H1 (cell line): ENCODE data around the gene HNRNPA1. TPM values are rescaled to one million over a fixed set of nuclear protein-coding genes. Genes with fewer than 3 reads are reported as not detected.
A peak's percentile ranks its signal among the peaks of the same experiment; 100 is the strongest.

Source experiments
- CTCF ChIA-PET: fragments of 300-600 bp; sonication (Branson Sonifier 250); formaldehyde crosslinking; loops from one replicate; lab custom pipeline; 2021; ENCODE audit not compliant: partially characterized antibody; lab: Charles Lee
- POLR2A ChIA-PET: fragments of 300-600 bp; sonication (Branson Sonifier 250); formaldehyde crosslinking; loops from one replicate; lab custom pipeline; 2021; ENCODE audit warnings: inconsistent platforms; ENCODE audit not compliant: partially characterized antibody; lab: Charles Lee
- DNase-seq, 2 experiments: peaks; one replicate each; pipeline versions ENCODE4 v3.0.0 to v3.0.0-alpha.2; 2010 to 2022; ENCODE audit warnings: low spot score in 2 of 2, low read depth in 1 of 2, mixed read lengths in 1 of 2
- FAIRE-seq: peaks from 2 replicates; lab custom pipeline; 2011; peaks lifted over from hg19 to GRCh38; lab: Jason Lieb, UNC
- H2AFZ ChIP-seq: 2 replicates; pipeline ENCODE4 v1.8.1; 2012; ENCODE audit warnings: low read length, inconsistent platforms
- H2AK5ac ChIP-seq: 2 replicates; pipeline ENCODE4 v1.6.1; 2013; ENCODE audit warnings: low read depth, low read length
- H2BK120ac ChIP-seq: replicated peaks from 2 replicates; pipeline ENCODE3; 2013; ENCODE audit warnings: low read depth, low read length, inconsistent platforms
- H2BK12ac ChIP-seq: 2 replicates; pipeline ENCODE4 v1.6.1; 2013; ENCODE audit warnings: low read depth, low read length
- H2BK15ac ChIP-seq: 2 replicates; pipeline ENCODE4 v1.6.1; 2013; ENCODE audit warnings: low read length
- H2BK20ac ChIP-seq: 2 replicates; pipeline ENCODE4 v1.6.1; 2013; ENCODE audit warnings: low read length
- H2BK5ac ChIP-seq: 2 replicates; pipeline ENCODE4 v1.6.1; 2013; ENCODE audit warnings: low read depth, low read length
- H3K14ac ChIP-seq: 2 replicates; pipeline ENCODE4 v1.6.1; 2013; ENCODE audit warnings: inconsistent platforms; ENCODE audit not compliant: insufficient read length
- H3K18ac ChIP-seq: 2 replicates; pipeline ENCODE4 v1.6.1; 2013; ENCODE audit warnings: low read length; ENCODE audit errors: extremely low read depth
- H3K23ac ChIP-seq: 2 replicates; pipeline ENCODE4 v1.6.1; 2013; ENCODE audit warnings: inconsistent platforms; ENCODE audit not compliant: insufficient read length
- H3K23me2 ChIP-seq: 2 replicates; pipeline ENCODE4 v1.6.1; 2013; ENCODE audit warnings: low read depth, low read length
- H3K27ac ChIP-seq: 2 replicates; pipeline ENCODE4 v1.6.1; 2011; ENCODE audit warnings: low read depth, low read length, inconsistent platforms
- H3K27me3 ChIP-seq, 4 experiments: replicated peaks in 1 of 4; 1 replicate in 1 of 4; 2 replicates in 3 of 4; pipeline versions ENCODE4 v1.6.1 to v1.8.1; 2011 to 2013; ENCODE audit warnings: low read length in 3 of 4, mild to moderate bottlenecking in 3 of 4, inconsistent platforms in 2 of 4, mixed read lengths in 2 of 4, moderate library complexity in 1 of 4; ENCODE audit not compliant: control insufficient read depth in 3 of 4, insufficient read depth in 3 of 4; ENCODE audit errors: extremely low read depth in 1 of 4
- H3K36me3 ChIP-seq, 4 experiments: 2 replicates each; pipeline versions ENCODE4 v1.6.1 to v1.8.1; 2011 to 2013; ENCODE audit warnings: mild to moderate bottlenecking in 4 of 4, low read length in 3 of 4, moderate library complexity in 2 of 4, control low read depth in 1 of 4, inconsistent platforms in 1 of 4; ENCODE audit not compliant: insufficient read depth in 4 of 4, control insufficient read depth in 2 of 4
- H3K4ac ChIP-seq: replicated peaks from 2 replicates; pipeline ENCODE3; 2013; ENCODE audit warnings: low read length, low read depth, mixed read lengths, inconsistent platforms; ENCODE audit not compliant: insufficient read length
- H3K4me1 ChIP-seq, 4 experiments: replicated peaks in 1 of 4; 1 replicate in 1 of 4; 2 replicates in 3 of 4; pipeline versions ENCODE4 v1.6.1 to v1.8.1; 2011 to 2013; ENCODE audit warnings: low read length in 3 of 4, inconsistent platforms in 2 of 4, mixed read lengths in 1 of 4; ENCODE audit not compliant: insufficient read depth in 4 of 4, control insufficient read depth in 3 of 4
- H3K4me2 ChIP-seq, 2 experiments: 2 replicates each; pipeline versions ENCODE4 v1.6.1 to v1.8.1; 2011 to 2013; ENCODE audit warnings: low read depth in 2 of 2, low read length in 2 of 2, control low read depth in 1 of 2, inconsistent platforms in 1 of 2, mild to moderate bottlenecking in 1 of 2; ENCODE audit not compliant: insufficient read depth in 1 of 2
- H3K4me3 ChIP-seq, 4 experiments: fragments of 200-600, 300-600 bp in 1 of 4; sonication (generic), shearing (Covaris generic), sonication (Bioruptor Twin) in 1 of 4; 2 replicates each; pipeline versions ENCODE4 v1.5.1 to v1.8.1; 2011 to 2016; ENCODE audit warnings: low read length in 4 of 4, low read depth in 3 of 4, control low read depth in 2 of 4, inconsistent platforms in 2 of 4, mild to moderate bottlenecking in 2 of 4, mixed read lengths in 1 of 4, moderate library complexity in 1 of 4; ENCODE audit not compliant: insufficient read depth in 2 of 4; ENCODE audit errors: extremely low read depth in 1 of 4
- H3K56ac ChIP-seq: replicated peaks from 2 replicates; pipeline ENCODE3; 2013; ENCODE audit warnings: low read depth, mild to moderate bottlenecking, mixed read lengths, low read length, inconsistent platforms; ENCODE audit not compliant: insufficient read length
- H3K79me1 ChIP-seq: 2 replicates; pipeline ENCODE4 v1.6.1; 2013; ENCODE audit warnings: low read depth, low read length, control low read depth
- H3K79me2 ChIP-seq, 2 experiments: 2 replicates each; pipeline versions ENCODE4 v1.6.1 to v1.8.1; 2012 to 2013; ENCODE audit warnings: low read length in 2 of 2, mild to moderate bottlenecking in 2 of 2, inconsistent platforms in 1 of 2; ENCODE audit not compliant: insufficient read depth in 2 of 2, control insufficient read depth in 1 of 2
- H3K9ac ChIP-seq, 4 experiments: replicated peaks in 1 of 4; 1 replicate in 1 of 4; 2 replicates in 3 of 4; pipeline versions ENCODE4 v1.6.1 to v1.8.1; 2011 to 2013; ENCODE audit warnings: low read depth in 3 of 4, low read length in 3 of 4, control low read depth in 2 of 4, mild to moderate bottlenecking in 2 of 4, moderate library complexity in 2 of 4, inconsistent platforms in 1 of 4; ENCODE audit errors: extremely low read depth in 1 of 4
- H3K9me3 ChIP-seq, 2 experiments: 2 replicates each; pipeline versions ENCODE4 v1.6.1 to v1.8.1; 2012 to 2013; ENCODE audit warnings: mild to moderate bottlenecking in 2 of 2, moderate library complexity in 2 of 2, control low read depth in 1 of 2, inconsistent platforms in 1 of 2, low read depth in 1 of 2, low read length in 1 of 2, mixed read lengths in 1 of 2; ENCODE audit not compliant: insufficient read depth in 2 of 2
- H4K20me1 ChIP-seq, 2 experiments: replicated peaks in 1 of 2; 2 replicates each; pipeline versions ENCODE3 to v1.8.1; 2011 to 2013; ENCODE audit warnings: inconsistent platforms in 2 of 2, low read length in 2 of 2, mild to moderate bottlenecking in 1 of 2; ENCODE audit not compliant: insufficient read depth in 2 of 2, control insufficient read depth in 1 of 2
- H4K5ac ChIP-seq: 2 replicates; pipeline ENCODE4 v1.6.1; 2013; ENCODE audit warnings: low read length, low read depth, mixed read lengths, inconsistent platforms; ENCODE audit not compliant: insufficient read length
- H4K8ac ChIP-seq: 2 replicates; pipeline ENCODE4 v1.8.0; 2013; ENCODE audit warnings: mild to moderate bottlenecking, moderate library complexity, low read length, inconsistent platforms; ENCODE audit not compliant: insufficient read depth; ENCODE audit errors: extremely low read depth
- H4K91ac ChIP-seq: replicated peaks from 2 replicates; pipeline ENCODE3; 2013; ENCODE audit warnings: low read length, mixed read lengths, inconsistent platforms; ENCODE audit not compliant: insufficient read length
- CTCF ChIP-seq, 3 experiments: IDR thresholded peaks; 1 replicate in 2 of 3; 2 replicates in 1 of 3; pipeline versions ENCODE4 v1.5.1 to v1.6.1; 2011; ENCODE audit warnings: low read length in 3 of 3, mild to moderate bottlenecking in 3 of 3, inconsistent platforms in 2 of 3, low read depth in 1 of 3, moderate library complexity in 1 of 3; ENCODE audit not compliant: insufficient read depth in 1 of 3; ENCODE audit errors: control extremely low read depth in 1 of 3
- NRF1 ChIP-seq: IDR thresholded peaks from 2 replicates; pipeline ENCODE4 v1.6.1; 2011; ENCODE audit warnings: mild to moderate bottlenecking, low read depth, low read length, improper control_type of control experiment
- TEAD4 ChIP-seq: IDR thresholded peaks from 2 replicates; pipeline ENCODE4 v1.6.1; 2012; ENCODE audit warnings: low read depth, low read length, inconsistent platforms, mixed read lengths
- WGBS, 2 experiments: shearing (Covaris generic) in 1 of 2; methylation state at CpG; one replicate each; pipeline versions ENCODE4 v1.1.6 to v1.1.7; 2013 to 2015; ENCODE audit warnings: low lambda C conversion rate in 2 of 2, mixed read lengths in 2 of 2, inconsistent platforms in 1 of 2, low coverage in 1 of 2, missing lambda C conversion rate in 1 of 2; ENCODE audit not compliant: insufficient replicate concordance in 2 of 2, insufficient coverage in 1 of 2, insufficient read length in 1 of 2; ENCODE audit errors: extremely low coverage in 1 of 2, missing lambda C conversion rate in 1 of 2; 5-methylcytosine and 5-hydroxymethylcytosine counted together
- polyA plus RNA-seq, 7 experiments: library from polyadenylated mRNA; depleted of rRNA in 3 of 7; stranded (reverse) in 5 of 7; unstranded in 2 of 7; fragments of >200 nt in 5 of 7; fragments of 200-250 nt in 2 of 7; gene quantifications; 1 replicate in 5 of 7; 2 replicates in 1 of 7; 4 replicates in 1 of 7; pipeline versions ENCODE4 v1.2.1 to v1.2.3, GENCODE V29; 2011 to 2013; ENCODE audit warnings: missing spikeins in 2 of 7, mixed read lengths in 2 of 7
- total RNA-seq: library from RNA; stranded (reverse); fragmentation: NEBNext Ultra II Directional; extraction: Animal tissue kit (Norgen Biotek cat#: 25700); gene quantifications from 2 replicates; pipeline ENCODE4 v1.2.1, GENCODE V29; 2021

HNRNPA1 gene
- total and polyA plus RNA-seq, 2 of the 8 experiments (the other 6 are each of a cell fraction or from before 2014, with no cell fraction given), result 835 to 2,738 TPM

DNA sequence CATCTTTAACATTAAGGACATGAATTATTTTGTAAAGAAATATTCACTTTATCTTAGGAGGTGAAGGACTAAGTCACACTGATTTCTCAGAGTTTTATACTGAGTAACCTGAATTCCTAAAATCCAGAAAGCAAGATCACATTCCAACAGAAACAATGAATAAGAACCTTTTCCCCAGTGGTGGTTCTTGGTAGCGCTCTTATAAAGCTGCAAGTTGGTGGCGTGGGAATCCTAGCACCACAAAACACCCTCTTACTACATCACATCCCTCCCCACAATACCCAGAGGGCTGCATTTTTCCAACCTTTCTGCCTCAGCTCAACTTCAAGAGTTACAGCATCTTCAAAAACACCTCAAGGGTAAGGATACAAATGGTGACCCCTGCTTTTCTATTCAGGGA, 47.7 kb upstream of the HNRNPA1 start:
- H2BK20ac ChIP-seq, result no peak overlapping the region
- H3K23me2 ChIP-seq, result no peaks in the 10 kb centered on the region
- no peak overlapping the region for H4K5ac ChIP-seq
- H3K9me3 ChIP-seq, result no peaks in the 10 kb centered on the region
- H3K27ac ChIP-seq, result no peak overlapping the region
- H3K18ac ChIP-seq, result no peak overlapping the region
- H2BK5ac ChIP-seq, result no peak overlapping the region
- 80% methylated on average over 2 of the region's 2 CpGs; no CpG with 5 or more reads in 1 of the 2 experiments for WGBS, 2 experiments
- H2AFZ ChIP-seq, result no peak overlapping the region
- H3K23ac ChIP-seq, result no peak overlapping the region
- H4K8ac ChIP-seq, result no peak overlapping the region
- H3K4me2 ChIP-seq, result no peak overlapping the region
- H4K91ac ChIP-seq, result no peak overlapping the region
- no peak overlapping the region for H3K4me3 ChIP-seq
- H3K9ac ChIP-seq, result no peak overlapping the region
- TF ChIP-seq CTCF (IDR thresholded peaks at IDR 0.05; ENCODE audit: control extremely low read depth in 1 of 3, insufficient read depth in 1 of 3, low read depth in 1 of 3, low read length in 3 of 3) (peak in 1 of 3 experiments; percentile 48; a peak in 2 of 4 replicates), TEAD4 (peak; percentile 66), NRF1 (no peak)
- TF ChIP-seq, all 59 proteins: peak for 2
- DNase-seq (no peak), FAIRE-seq (no peak)
- H3K4ac ChIP-seq, result no peak overlapping the region
- no peak overlapping the region for H3K14ac ChIP-seq
- H2BK120ac ChIP-seq, result no peak overlapping the region
- H3K36me3 ChIP-seq, result peaks cover 0 to 9% (median 3%) of the 10 kb centered on the region in 4 experiments; a peak in 3 of 8 replicates
- no peak overlapping the region for H2AK5ac ChIP-seq
- peaks cover 0 to 2% of the 10 kb centered on the region in 2 experiments for H4K20me1 ChIP-seq
- no peak overlapping the region for H2BK12ac ChIP-seq
- H3K79me1 ChIP-seq, result no peaks in the 10 kb centered on the region; the same call in 1 of the 2 replicates
- no peaks in the 10 kb centered on the region for H3K4me1 ChIP-seq
- CTCF ChIA-PET, result interaction anchor here (0.6 to 2.6 kb wide), 18 partner anchors 8 to 167 kb away, joined by 3 to 10 read pairs (median 5); partner anchors contain the start of gene COPZ1
- H3K56ac ChIP-seq, result no peak overlapping the region
- POLR2A ChIA-PET, result interaction anchor here (1.0 to 6.6 kb wide), 12 partner anchors 9 to 130 kb away, joined by 3 to 53 read pairs (median 7); partner anchors contain the start of genes CBX5 and HNRNPA1
- no peaks in the 10 kb centered on the region for H3K27me3 ChIP-seq
- no peaks in the 10 kb centered on the region for H3K79me2 ChIP-seq
- H2BK15ac ChIP-seq, result no peak overlapping the region
